ENCODE measurements around the gene MICAL3. TPM values are rescaled to one million over a fixed set of nuclear protein-coding genes. Genes with fewer than 3 reads are reported as not detected.

MICAL3 gene
- total RNA-seq, 1 donor from 2014 or later: 63.5 TPM

DNA sequence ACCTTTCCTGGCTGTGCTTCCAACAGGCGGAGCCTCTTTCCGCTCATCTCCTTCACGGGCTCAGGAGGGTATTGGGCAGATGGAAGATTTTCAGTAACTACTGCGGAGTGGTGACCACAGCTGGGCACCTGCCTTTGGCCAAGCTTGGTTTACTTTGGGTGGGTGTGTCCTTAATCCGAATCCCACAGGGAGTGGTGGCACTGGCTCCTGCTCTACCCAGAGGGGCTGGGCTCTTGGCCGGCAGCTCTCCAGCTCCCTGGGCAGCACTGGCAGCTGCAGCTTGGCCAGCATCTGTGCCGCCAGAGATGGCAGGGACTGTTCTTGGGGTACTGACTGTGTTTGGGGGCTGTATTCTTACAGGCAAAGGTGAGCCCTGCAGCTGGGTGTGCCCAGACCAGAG lies 279.9 kb downstream of the MICAL3 start:
- DNase-seq (ENCODE audit: extremely low read depth, low read depth, low spot score): no peak

DNA sequence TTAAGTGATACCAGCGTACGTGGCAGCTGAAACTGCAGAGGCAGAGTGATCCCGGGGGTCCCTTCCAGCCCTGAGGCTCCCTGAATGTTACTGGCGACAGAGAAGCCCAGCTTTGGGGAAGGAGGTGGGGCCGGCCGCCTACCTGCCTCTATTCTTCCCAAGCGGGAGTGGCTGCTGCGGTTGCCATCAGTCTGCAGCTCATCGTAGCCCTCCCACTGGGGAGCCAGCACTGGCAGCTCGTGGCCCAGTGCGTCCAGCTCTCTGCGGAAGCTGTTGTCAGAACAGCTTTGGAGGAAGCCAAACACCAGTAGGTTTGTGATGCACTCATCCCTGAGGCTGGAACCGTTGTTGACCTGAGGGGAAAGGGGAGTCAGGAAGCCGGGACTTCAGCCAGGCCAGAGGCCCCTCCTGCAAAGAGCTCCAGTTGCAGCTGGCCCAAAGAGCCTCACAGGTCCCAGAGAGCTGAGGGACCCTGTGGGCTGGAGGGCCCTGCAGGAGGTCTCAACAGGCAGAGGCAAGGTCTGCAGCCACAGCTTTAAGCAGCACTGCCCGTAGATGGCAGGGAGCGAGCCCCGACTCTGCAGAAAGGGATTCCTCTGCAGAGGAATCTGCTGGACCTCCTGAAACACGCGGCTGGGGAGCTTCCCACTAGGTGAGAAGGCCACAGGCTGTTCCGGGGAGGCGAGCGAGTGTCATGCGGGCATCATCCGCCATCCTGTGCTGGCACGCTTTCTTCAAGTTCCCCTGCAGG lies 280.5 kb downstream of the MICAL3 start:
- no peak for DNase-seq (ENCODE audit: extremely low read depth, low read depth, low spot score)

DNA sequence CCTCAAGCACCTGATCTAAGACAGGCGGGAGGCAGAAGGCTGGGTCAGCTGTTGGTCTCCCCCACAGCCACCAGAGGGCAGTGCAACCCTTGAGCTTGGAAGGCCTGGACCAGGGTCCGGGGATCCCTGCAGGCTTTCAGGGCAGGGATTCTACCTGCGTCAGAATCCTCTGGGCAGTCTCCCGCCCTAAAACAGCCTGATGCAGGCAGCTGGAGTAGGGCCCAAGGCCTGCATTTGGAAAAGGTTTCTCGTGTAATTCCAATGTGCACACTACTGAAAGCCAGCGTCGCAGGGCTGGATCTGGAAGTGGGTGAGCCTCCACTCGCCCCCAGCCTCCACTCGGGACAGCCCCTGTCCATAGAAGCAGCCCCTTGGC lies 281.8 kb downstream of the MICAL3 start:
- peak; percentile 16 for DNase-seq (ENCODE audit: extremely low read depth, low read depth, low spot score)

DNA sequence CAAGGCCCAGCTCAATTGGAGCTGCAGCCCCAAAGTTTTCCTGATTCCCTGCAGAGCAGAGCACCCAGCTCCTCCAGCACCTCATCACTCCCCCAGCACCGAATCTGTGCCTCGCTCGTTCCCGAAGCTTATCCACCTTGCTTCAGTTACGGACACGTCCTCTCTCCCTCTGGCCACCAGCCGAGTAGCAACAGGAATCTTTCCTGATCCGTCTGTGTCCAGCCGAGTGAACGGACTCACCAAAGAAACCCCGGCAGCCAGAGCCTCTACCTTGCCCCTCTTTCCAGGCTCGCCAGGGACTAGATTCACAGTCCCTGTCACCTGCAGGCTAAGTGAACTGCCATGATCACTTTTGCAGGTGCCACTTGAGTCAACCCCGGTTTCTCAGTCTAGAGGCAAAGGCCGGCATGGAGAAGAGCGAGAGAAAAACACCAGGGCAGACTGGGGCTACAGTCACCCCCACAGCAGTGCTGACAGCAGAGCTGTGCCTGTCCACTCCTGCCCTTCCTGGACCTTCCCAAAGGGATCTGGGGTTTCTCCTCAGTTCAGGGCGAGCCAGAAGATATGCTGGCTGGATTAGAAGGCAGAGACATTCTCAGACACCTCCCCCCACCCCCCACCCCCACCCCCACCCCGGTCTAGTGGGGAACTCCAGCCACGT lies 282.4 kb downstream of the MICAL3 start:
- no peak for DNase-seq (ENCODE audit: extremely low read depth, low read depth, low spot score)

DNA sequence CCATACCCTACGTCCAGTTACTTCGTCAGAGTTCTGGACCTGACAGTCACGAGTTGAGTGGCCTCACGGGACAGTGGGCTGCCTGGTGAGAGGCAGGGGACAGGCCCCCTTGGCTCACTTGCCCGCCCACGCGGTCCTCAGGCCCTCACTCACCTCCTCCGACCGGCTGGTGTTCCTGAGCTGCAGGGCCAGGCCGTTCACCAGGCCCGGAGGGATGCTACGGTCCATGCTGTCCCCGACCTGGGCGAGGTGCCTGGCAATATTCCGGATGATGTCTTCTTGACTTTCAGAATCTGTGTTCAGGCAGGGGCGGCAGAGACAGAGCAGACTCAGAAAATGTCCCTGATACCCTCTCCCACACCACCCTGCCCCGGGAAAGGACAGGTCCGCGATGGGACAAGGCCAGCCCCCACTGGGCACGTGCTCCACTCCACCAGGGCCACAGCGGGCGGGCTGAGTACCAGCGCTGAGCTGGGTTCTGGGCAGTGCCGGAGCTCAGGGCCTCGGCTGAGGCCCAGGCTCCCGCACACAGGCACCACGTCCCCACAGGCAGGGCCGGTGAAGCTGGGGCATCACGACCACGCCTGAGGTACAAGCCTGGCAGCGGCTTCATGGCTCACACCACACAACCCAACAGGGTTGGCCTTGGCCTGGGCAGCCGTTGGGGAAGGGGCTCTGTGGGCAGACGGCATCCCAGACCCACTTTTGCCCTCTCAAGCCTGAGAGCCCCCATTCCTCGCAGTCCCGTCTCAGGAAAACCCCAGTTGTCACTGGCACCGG lies 285.0 kb downstream of the MICAL3 start:
- no peak for DNase-seq (ENCODE audit: extremely low read depth, low read depth, low spot score)

DNA sequence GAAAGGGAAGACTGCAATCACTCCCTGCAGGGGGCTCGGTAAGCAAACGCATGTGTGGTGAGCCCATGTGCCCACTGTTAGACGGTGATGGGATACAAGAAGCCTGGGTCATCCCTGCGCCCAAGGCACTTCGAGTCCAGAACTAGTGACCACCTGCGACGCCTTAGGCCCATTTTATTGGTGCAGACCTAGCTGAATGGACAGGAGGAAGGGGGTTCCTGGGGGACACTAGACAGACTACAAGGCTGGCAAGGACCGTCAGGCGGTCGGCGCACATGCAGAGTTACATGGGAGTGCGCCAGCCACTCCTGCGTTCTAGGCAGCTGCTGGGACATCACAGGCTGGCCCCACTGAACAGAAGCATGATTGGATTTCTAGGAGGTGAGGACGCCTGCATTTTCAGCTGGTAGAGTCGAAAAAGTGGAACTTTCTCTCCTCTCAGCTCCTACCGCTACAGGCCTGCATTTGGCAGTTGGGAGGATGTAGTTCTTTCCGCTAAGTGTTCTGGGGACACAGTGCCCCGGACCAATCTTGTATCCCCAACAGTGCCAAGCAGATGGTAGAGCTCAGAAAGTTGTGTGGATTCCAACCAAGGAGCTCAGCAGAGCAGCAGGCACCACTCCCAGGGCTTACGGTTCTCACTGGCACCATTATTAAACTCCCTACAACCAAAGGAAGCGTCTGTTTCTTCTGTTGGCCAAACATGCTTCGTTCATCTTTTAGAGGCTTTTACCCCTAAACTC lies 285.8 kb downstream of the MICAL3 start:
- no peak for DNase-seq (ENCODE audit: extremely low read depth, low read depth, low spot score)

Other genes with a start within 250 kb of the MICAL3 start
- gene PEX26, start 53.4 kb upstream of the MICAL3 start, total RNA-seq: 30.6 and 32.8 TPM in 2 replicates
- 0.19 and 1.8 TPM in 2 replicates for gene TUBA8, start 86.2 kb upstream of the MICAL3 start, total RNA-seq
- gene USP18, start 125.6 kb upstream of the MICAL3 start, total RNA-seq: 11.2 and 26.2 TPM in 2 replicates

Measured in glomerular endothelial cell (primary cell).